ENCODE data around the gene SLC16A5.

DNA sequence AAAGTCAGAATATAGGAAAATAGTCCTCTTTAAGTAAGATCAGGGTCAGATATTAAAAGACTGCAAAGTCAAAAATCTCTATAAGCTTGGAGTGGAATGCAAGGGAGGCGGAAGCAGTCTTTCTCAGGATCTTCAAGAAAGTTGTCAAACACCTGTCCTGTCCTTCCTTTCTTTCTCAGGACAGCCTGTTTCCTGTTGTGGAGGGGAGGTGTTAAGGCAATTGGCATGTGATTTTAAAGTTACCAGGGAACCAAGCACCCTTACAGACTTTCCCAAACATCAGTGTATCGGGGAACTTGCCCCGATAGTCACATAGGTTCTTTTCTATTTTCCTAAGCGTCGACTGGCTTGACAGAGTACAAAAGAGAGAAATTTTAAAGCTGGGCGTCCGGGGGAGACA is 43.0 kb upstream of the SLC16A5 start:
- TF ChIP-seq, protein P1, sequence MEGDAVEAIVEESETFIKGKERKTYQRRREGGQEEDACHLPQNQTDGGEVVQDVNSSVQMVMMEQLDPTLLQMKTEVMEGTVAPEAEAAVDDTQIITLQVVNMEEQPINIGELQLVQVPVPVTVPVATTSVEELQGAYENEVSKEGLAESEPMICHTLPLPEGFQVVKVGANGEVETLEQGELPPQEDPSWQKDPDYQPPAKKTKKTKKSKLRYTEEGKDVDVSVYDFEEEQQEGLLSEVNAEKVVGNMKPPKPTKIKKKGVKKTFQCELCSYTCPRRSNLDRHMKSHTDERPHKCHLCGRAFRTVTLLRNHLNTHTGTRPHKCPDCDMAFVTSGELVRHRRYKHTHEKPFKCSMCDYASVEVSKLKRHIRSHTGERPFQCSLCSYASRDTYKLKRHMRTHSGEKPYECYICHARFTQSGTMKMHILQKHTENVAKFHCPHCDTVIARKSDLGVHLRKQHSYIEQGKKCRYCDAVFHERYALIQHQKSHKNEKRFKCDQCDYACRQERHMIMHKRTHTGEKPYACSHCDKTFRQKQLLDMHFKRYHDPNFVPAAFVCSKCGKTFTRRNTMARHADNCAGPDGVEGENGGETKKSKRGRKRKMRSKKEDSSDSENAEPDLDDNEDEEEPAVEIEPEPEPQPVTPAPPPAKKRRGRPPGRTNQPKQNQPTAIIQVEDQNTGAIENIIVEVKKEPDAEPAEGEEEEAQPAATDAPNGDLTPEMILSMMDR (IDR thresholded peaks at IDR 0.05): no peak
- no peak for TF ChIP-seq EZH2 (IDR thresholded peaks at IDR 0.05; ENCODE audit: borderline replicate concordance, insufficient read depth, low read depth, low read length, poor library complexity, severe bottlenecking)
